Cardiac ventricle fibroblast (primary cell): ENCODE results near the gene TET1. TPM values are rescaled to one million over a fixed set of nuclear protein-coding genes. Genes with fewer than 3 reads are reported as not detected.

Source experiments
- total RNA-seq: library from RNA; depleted of rRNA; stranded (reverse); fragments of >200 nt; gene quantifications from 2 replicates; pipeline ENCODE4 v1.2.3, GENCODE V29; 2015

Gene TET1
- total RNA-seq = 3.1 and 3.6 TPM in 2 replicates

GRCh38 chr10:68560186-68560942, at the start of gene TET1:
TSS of gene TET1 (plus strand) at chr10:68560337. CDS start at chr10:68572339, 12,002 bp downstream.

GRCh38 chr10:68720793-68721672, 160.9 kb downstream of the TET1 start, which contains the start of gene CCAR1:
TSS of gene CCAR1 (plus strand) at chr10:68721239. CDS start at chr10:68722505, 1,266 bp downstream.

Other genes with a start within 250 kb of the TET1 start
- 16.6 and 18.2 TPM in 2 replicates for gene HNRNPH3, start 228.3 kb upstream of the TET1 start, total RNA-seq
- 4.4 and 5.3 TPM in 2 replicates for gene PBLD, start 227.4 kb upstream of the TET1 start, total RNA-seq
- 11.5 and 12.0 TPM in 2 replicates for gene RUFY2, start 153.1 kb upstream of the TET1 start, total RNA-seq
- gene DNA2, start 88.4 kb upstream of the TET1 start, total RNA-seq = 2.3 and 2.4 TPM in 2 replicates
- 6.8 and 7.1 TPM in 2 replicates for gene SLC25A16, start 32.8 kb upstream of the TET1 start, total RNA-seq
- gene CCAR1, start 160.9 kb downstream of the TET1 start, total RNA-seq = 29.3 and 41.3 TPM in 2 replicates